Neuron (in vitro differentiated cells): ENCODE measurements around the gene PCDHGA3.
"Not testable (repeated sequence)": the region's sequence is repeated elsewhere in the genome, so short reads cannot be mapped to it uniquely, and the experiment has no call there.

Source experiments
- H2AFZ ChIP-seq: one replicate; pipeline ENCODE4 v1.6.1; 2013; ENCODE audit warnings: low read depth, mild to moderate bottlenecking, inconsistent platforms, low read length, moderate library complexity
- H3K27me3 ChIP-seq: one replicate; pipeline ENCODE4 v1.6.1; 2013; ENCODE audit warnings: low read length; ENCODE audit not compliant: insufficient read depth
- H3K36me3 ChIP-seq: one replicate; pipeline ENCODE4 v1.6.1; 2013; ENCODE audit warnings: low read length; ENCODE audit not compliant: insufficient read depth
- H3K4me1 ChIP-seq: one replicate; pipeline ENCODE4 v1.6.1; 2013; ENCODE audit warnings: low read length; ENCODE audit not compliant: insufficient read depth
- H3K4me3 ChIP-seq: 2 replicates; pipeline ENCODE4 v1.5.1; 2013; ENCODE audit warnings: mild to moderate bottlenecking, low read length, moderate library complexity
- H3K9me3 ChIP-seq: one replicate; pipeline ENCODE4 v1.6.1; 2013; ENCODE audit warnings: low read length

PCDHGA3 gene

DNA sequence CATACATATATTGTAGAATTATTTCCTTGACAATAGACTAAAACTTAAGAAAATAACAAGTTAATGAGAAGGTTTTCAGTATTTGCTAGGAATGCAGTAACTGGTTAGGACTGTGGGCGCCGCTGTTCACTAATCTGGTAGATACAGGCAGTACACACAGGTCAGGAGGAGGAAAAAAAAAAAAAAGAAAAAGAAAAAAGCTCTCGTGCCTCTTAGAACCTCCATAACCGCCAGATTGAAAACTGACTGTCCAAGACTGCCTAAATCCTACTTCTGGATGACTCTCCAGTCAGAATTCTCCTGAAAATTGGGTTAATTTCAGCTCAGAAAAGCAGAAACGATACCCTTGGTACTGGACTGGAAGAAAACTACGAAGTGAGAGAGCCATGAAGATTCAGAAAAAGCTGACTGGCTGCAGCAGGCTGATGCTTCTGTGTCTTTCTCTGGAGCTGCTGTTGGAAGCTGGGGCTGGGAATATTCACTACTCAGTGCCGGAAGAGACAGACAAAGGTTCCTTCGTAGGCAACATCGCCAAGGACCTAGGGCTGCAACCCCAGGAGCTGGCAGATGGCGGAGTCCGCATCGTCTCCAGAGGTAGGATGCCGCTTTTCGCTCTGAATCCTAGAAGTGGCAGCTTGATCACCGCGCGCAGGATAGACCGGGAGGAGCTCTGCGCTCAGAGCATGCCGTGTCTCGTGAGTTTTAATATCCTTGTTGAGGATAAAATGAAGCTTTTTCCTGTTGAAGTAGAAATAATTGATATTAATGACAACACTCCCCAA lies 13.1 kb upstream of the PCDHGA3 start, which contains the start of gene PCDHGA1:
Gene PCDHGA1, plus strand, starts transcription at position 216 of the 782 bp plus-strand sequence.
- H3K4me1 ChIP-seq, result no peaks in the 10 kb centered on the region
- H2AFZ ChIP-seq, result no peak within 1 kb of the TSS
- peaks cover 20% of the 10 kb centered on the region for H3K9me3 ChIP-seq
- H3K4me3 ChIP-seq, result no peak within 1 kb of the TSS
- H3K36me3 ChIP-seq, result no peaks in the 10 kb centered on the region
- H3K27me3 ChIP-seq, result no peaks in the 10 kb centered on the region

DNA sequence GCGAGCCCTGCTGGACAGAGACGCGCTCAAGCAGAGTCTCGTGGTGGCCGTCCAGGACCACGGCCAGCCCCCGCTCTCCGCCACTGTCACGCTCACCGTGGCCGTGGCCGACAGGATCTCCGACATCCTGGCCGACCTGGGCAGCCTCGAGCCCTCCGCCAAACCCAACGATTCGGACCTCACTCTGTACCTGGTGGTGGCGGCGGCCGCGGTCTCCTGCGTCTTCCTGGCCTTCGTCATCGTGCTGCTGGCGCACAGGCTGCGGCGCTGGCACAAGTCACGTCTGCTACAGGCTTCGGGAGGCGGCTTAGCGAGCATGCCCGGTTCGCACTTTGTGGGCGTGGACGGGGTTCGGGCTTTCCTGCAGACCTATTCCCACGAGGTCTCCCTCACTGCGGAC lies 11.1 kb upstream of the PCDHGA3 start:
- not testable (repeated sequence) for H3K36me3 ChIP-seq, H3K27me3 ChIP-seq, H2AFZ ChIP-seq, H3K4me1 ChIP-seq, H3K4me3 ChIP-seq
- H3K9me3 ChIP-seq, result peaks cover 12% of the 10 kb centered on the region

- no peak within 1 kb of the TSS for H2AFZ ChIP-seq
- H3K27me3 ChIP-seq, result no peaks in the 10 kb centered on the region
- H3K4me1 ChIP-seq, result no peaks in the 10 kb centered on the region
- no peaks in the 10 kb centered on the region for H3K36me3 ChIP-seq
- peaks cover 9% of the 10 kb centered on the region for H3K9me3 ChIP-seq
- H3K4me3 ChIP-seq, result no peak within 1 kb of the TSS
Measured at GRCh38 chr5:141338538-141339306, 4.9 kb upstream of the PCDHGA3 start, which contains the start of gene PCDHGA2. TSS of gene PCDHGA2 (plus strand) at chr5:141338760.

DNA sequence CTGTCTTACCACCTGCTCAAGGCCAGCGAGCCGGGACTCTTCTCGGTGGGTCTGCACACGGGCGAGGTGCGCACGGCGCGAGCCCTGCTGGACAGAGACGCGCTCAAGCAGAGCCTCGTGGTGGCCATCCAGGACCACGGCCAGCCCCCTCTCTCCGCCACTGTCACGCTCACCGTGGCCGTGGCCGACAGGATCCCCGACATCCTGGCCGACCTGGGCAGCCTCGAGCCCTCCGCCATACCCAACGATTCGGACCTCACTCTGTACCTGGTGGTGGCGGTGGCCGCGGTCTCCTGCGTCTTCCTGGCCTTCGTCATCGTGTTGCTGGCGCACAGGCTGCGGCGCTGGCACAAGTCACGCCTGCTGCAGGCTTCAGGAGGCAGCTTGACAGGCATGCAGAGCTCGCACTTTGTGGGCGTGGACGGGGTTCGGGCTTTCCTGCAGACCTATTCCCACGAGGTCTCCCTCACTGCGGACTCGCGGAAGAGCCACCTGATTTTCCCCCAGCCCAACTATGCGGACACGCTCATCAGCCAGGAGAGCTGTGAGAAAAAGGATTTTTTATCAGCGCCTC lies 2.8 kb upstream of the PCDHGA3 start:
- H3K4me3 ChIP-seq, H2AFZ ChIP-seq, H3K4me1 ChIP-seq, H3K27me3 ChIP-seq, H3K36me3 ChIP-seq: not testable (repeated sequence)
- peaks cover 18% of the 10 kb centered on the region for H3K9me3 ChIP-seq

DNA sequence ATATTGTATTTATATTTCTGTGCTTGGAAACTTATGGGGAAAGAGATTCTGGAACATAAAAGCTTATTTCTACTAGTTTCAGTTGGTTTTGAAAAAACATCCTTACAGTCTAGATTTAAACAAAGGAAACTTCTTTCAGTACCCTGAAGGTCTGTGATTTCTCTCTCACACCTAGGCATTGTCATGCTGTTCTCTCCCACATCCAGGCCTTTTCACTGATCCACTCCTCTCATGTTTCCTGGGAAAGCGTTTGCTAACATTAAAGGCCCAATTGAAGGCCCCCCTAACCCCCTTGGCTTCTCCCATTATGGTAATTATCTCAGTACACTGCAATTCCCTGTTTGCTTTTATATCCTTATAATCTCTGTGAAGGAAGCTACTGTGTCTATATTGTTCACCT lies 856 bp upstream of the PCDHGA3 start:
- no peak overlapping the region for H3K4me3 ChIP-seq
- H3K36me3 ChIP-seq, result no peaks in the 10 kb centered on the region
- H2AFZ ChIP-seq, result no peak overlapping the region
- peaks cover 18% of the 10 kb centered on the region for H3K9me3 ChIP-seq
- no peaks in the 10 kb centered on the region for H3K27me3 ChIP-seq
- H3K4me1 ChIP-seq, result no peaks in the 10 kb centered on the region

- Histone ChIP-seq H2AFZ (no peak overlapping the region), H3K9me3 (peaks cover 20% of the 10 kb centered on the region), H3K4me3 (no peak overlapping the region)
Measured at GRCh38 chr5:141343953-141344463, 379 bp downstream of the PCDHGA3 start.

DNA sequence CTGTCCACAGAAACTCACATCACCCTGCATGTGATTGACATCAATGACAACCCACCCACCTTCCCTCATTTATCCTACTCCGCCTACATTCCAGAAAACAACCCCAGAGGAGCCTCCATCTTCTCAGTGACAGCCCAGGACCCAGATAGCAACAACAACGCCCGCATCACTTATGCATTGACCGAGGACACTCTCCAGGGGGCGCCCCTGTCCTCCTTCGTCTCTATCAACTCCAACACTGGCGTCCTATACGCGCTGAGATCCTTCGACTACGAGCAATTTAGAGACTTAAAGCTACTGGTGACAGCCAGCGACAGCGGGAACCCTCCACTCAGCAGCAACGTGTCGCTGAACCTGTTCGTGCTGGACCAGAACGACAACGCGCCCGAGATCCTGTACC lies 1.7 kb downstream of the PCDHGA3 start:
- Histone ChIP-seq H2AFZ (no peak overlapping the region), H3K4me1 (no peaks in the 10 kb centered on the region), H3K4me3 (no peak overlapping the region), H3K9me3 (peaks cover 12% of the 10 kb centered on the region), H3K27me3 (no peaks in the 10 kb centered on the region), H3K36me3 (no peaks in the 10 kb centered on the region)

More at GRCh38 chr5:141343953-141344463, 379 bp downstream of the PCDHGA3 start:
- Histone ChIP-seq H3K36me3 (no peaks in the 10 kb centered on the region), H3K4me1 (no peaks in the 10 kb centered on the region), H3K27me3 (no peaks in the 10 kb centered on the region)

DNA sequence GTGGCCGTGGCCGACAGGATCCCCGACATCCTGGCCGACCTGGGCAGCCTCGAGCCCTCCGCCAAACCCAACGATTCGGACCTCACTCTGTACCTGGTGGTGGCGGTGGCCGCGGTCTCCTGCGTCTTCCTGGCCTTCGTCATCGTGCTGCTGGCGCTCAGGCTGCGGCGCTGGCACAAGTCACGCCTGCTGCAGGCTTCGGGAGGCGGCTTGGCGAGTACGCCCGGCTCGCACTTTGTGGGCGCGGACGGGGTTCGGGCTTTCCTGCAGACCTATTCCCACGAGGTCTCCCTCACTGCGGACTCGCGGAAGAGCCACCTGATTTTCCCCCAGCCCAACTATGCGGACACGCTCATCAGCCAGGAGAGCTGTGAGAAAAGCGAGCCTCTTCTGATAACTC lies 2.4 kb downstream of the PCDHGA3 start:
- not testable (repeated sequence) for H3K4me3 ChIP-seq, H3K4me1 ChIP-seq, H2AFZ ChIP-seq, H3K36me3 ChIP-seq, H3K27me3 ChIP-seq
- H3K9me3 ChIP-seq, result peaks cover 15% of the 10 kb centered on the region

GRCh38 chr5:141349917-141350619 lies 6.4 kb downstream of the PCDHGA3 start, which contains the start of gene PCDHGB1:
TSS of gene PCDHGB1 (plus strand) at chr5:141350099. CDS start at chr5:141350261, 162 bp downstream.
- Histone ChIP-seq H3K27me3 (no peaks in the 10 kb centered on the region), H2AFZ (peak within 1 kb of the TSS; percentile 32), H3K36me3 (no peaks in the 10 kb centered on the region), H3K4me1 (no peaks in the 10 kb centered on the region), H3K4me3 (peak within 1 kb of the TSS; percentile 32), H3K9me3 (peaks cover 24% of the 10 kb centered on the region)

- H3K36me3 ChIP-seq, result no peaks in the 10 kb centered on the region
- no peaks in the 10 kb centered on the region for H3K4me1 ChIP-seq
- peaks cover 32% of the 10 kb centered on the region for H3K9me3 ChIP-seq
- H3K4me3 ChIP-seq, result no peak overlapping the region
- H2AFZ ChIP-seq, result no peak overlapping the region
- H3K27me3 ChIP-seq, result no peaks in the 10 kb centered on the region
Measured at GRCh38 chr5:141351591-141351990, 8.0 kb downstream of the PCDHGA3 start.

DNA sequence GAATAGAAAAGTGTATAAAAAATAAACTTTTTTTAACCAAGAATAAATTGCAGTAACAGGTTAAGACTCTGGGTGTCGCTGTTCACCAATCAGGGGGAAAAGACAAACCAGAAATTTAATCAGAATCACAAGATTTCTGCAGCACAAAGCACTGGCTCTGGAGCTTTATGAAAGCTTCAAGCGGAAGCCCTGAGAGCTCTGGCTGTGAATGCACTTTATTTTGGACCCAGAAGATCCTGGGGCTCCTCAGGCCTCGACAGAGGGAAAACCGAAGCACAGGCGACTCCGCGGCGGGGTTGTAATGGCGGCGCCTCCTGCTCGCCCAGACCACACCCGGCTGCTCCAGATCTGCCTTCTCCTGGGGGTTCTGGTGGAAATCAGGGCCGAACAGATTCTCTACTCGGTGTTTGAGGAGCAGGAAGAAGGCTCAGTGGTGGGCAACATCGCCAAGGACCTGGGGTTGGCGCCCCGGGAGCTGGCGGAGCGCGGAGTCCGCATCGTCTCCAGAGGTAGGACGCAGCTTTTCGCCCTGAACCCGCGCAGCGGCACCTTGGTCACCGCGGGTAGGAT lies 11.4 kb downstream of the PCDHGA3 start, which contains the start of gene PCDHGA4:
Gene PCDHGA4, plus strand, starts transcription at position 122 of the 570 bp plus-strand sequence. Its CDS starts 87 bp downstream, at position 209.
- Histone ChIP-seq H3K9me3 (peaks cover 40% of the 10 kb centered on the region), H3K4me1 (no peaks in the 10 kb centered on the region), H3K4me3 (no peak within 1 kb of the TSS), H3K36me3 (no peaks in the 10 kb centered on the region), H2AFZ (no peak within 1 kb of the TSS), H3K27me3 (no peaks in the 10 kb centered on the region)

DNA sequence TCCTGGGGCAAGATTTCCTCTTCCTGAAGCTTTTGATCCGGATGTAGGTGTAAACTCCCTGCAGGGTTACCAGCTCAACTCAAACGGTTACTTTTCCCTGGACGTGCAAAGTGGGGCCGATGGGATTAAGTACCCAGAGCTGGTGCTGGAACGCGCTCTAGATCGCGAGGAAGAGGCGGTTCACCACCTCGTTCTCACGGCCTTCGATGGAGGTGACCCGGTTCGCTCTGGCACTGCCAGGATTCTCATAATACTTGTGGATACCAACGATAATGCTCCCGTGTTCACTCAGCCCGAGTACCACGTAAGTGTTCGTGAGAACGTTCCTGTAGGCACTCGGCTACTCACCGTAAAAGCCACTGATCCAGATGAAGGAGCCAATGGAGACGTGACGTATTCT lies 12.0 kb downstream of the PCDHGA3 start:
- no peaks in the 10 kb centered on the region for H3K36me3 ChIP-seq
- H3K4me3 ChIP-seq, result no peak overlapping the region
- H3K4me1 ChIP-seq, result no peaks in the 10 kb centered on the region
- H3K9me3 ChIP-seq, result peaks cover 42% of the 10 kb centered on the region
- no peak overlapping the region for H2AFZ ChIP-seq
- no peaks in the 10 kb centered on the region for H3K27me3 ChIP-seq
